ENCODE measurements around the gene AGAP9.
"Not testable (repeated sequence)": the region's sequence is repeated elsewhere in the genome, so short reads cannot be mapped to it uniquely, and the experiment has no call there.

DNA sequence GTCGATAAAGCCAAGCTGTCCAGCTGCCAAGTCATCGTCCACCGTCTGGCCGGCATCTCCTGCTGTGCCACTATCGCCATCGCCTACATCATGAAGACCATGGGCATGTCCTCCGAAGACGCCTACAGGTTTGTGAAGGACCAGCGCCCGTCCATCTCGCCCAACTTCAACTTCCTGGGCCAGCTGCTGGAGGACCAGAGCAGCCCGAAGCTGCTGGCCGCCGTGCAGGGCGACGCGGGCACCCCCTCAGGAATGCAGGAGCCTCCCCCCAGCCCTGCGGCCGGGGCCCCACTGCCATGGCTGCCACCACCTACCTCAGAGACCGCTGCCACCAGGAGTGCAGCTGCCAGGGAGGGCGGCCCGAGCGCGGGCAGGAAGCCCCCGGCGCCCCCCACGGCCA lies 41.5 kb upstream of the AGAP9 start:
- not testable (repeated sequence) for TF ChIP-seq EZH2phosphoT487 (IDR thresholded peaks at IDR 0.05; ENCODE audit: borderline replicate concordance, low read length); CTCF (IDR thresholded peaks at IDR 0.05; ENCODE audit: low read depth, low read length, poor library complexity, severe bottlenecking)

All from DOHH2 (cell line).